Astrocyte (in vitro differentiated cells and primary cell): ENCODE results near the gene MYO15A. TPM values are rescaled to one million over a fixed set of nuclear protein-coding genes. Genes with fewer than 3 reads are reported as not detected.

ENCODE experiments used
- DNase-seq: peaks from one replicate; pipeline ENCODE4 v3.0.0-alpha.2; 2010; ENCODE audit warnings: low read depth
- FAIRE-seq: peaks from 2 replicates; lab custom pipeline; 2011; peaks lifted over from hg19 to GRCh38; lab: Jason Lieb, UNC
- H2AFZ ChIP-seq: 2 replicates; pipeline ENCODE4 v1.6.0; 2012; ENCODE audit warnings: low read depth, low read length, inconsistent platforms
- H3K27ac ChIP-seq: 2 replicates; pipeline ENCODE4 v1.5.1; 2011; ENCODE audit warnings: low read depth, low read length, inconsistent platforms
- H3K27me3 ChIP-seq: 2 replicates; pipeline ENCODE4 v1.6.0; 2011; ENCODE audit warnings: low read length, inconsistent platforms; ENCODE audit not compliant: insufficient read depth
- H3K36me3 ChIP-seq: 2 replicates; pipeline ENCODE4 v1.5.1; 2011; ENCODE audit warnings: low read length, inconsistent platforms; ENCODE audit not compliant: insufficient read depth
- H3K4me1 ChIP-seq: 2 replicates; pipeline ENCODE4 v1.5.1; 2011; ENCODE audit warnings: low read length, inconsistent platforms; ENCODE audit not compliant: insufficient read depth
- H3K4me2 ChIP-seq: 2 replicates; pipeline ENCODE4 v1.6.0; 2012; ENCODE audit warnings: low read length, inconsistent platforms
- H3K4me3 ChIP-seq: 2 replicates; pipeline ENCODE4 v1.5.1; 2011; ENCODE audit warnings: low read depth, mild to moderate bottlenecking, low read length, inconsistent platforms; ENCODE audit not compliant: insufficient read depth
- H3K79me2 ChIP-seq: 2 replicates; pipeline ENCODE4 v1.6.0; 2012; ENCODE audit warnings: mild to moderate bottlenecking, low read length, inconsistent platforms; ENCODE audit not compliant: insufficient read depth
- H3K9ac ChIP-seq: 2 replicates; pipeline ENCODE4 v1.6.0; 2012; ENCODE audit warnings: mild to moderate bottlenecking, low read length, inconsistent platforms
- H3K9me3 ChIP-seq: 2 replicates; pipeline ENCODE4 v1.5.1; 2012; ENCODE audit warnings: low read depth, mild to moderate bottlenecking, low read length, inconsistent platforms; ENCODE audit not compliant: insufficient read depth
- H4K20me1 ChIP-seq: 2 replicates; pipeline ENCODE4 v1.6.0; 2012; ENCODE audit warnings: low read length, inconsistent platforms; ENCODE audit not compliant: insufficient read depth
- H3K27ac Mint-ChIP-seq: one replicate; pipeline ENCODE4 v1.8.0; 2021; ENCODE audit warnings: mild to moderate bottlenecking, mixed read lengths; ENCODE audit not compliant: unreplicated experiment
- H3K27me3 Mint-ChIP-seq: one replicate; pipeline ENCODE4 v1.8.0; 2021; ENCODE audit warnings: low read depth, mixed read lengths; ENCODE audit not compliant: unreplicated experiment
- H3K36me3 Mint-ChIP-seq: one replicate; pipeline ENCODE4 v1.8.0; 2021; ENCODE audit warnings: low read depth, mixed read lengths; ENCODE audit not compliant: unreplicated experiment
- H3K4me1 Mint-ChIP-seq: one replicate; pipeline ENCODE4 v1.8.0; 2021; ENCODE audit warnings: low read depth, mixed read lengths; ENCODE audit not compliant: unreplicated experiment
- H3K4me3 Mint-ChIP-seq: one replicate; pipeline ENCODE4 v1.8.0; 2021; ENCODE audit warnings: mild to moderate bottlenecking, moderate library complexity, mixed read lengths; ENCODE audit not compliant: unreplicated experiment
- H3K9me3 Mint-ChIP-seq: one replicate; pipeline ENCODE4 v1.8.0; 2021; ENCODE audit warnings: mild to moderate bottlenecking, mixed read lengths; ENCODE audit not compliant: unreplicated experiment
- EZH2 ChIP-seq: IDR thresholded peaks from 2 replicates; pipeline ENCODE4 v1.6.1; 2012; ENCODE audit warnings: mild to moderate bottlenecking, low read length, inconsistent platforms; ENCODE audit not compliant: insufficient read depth
- total RNA-seq: library from RNA; stranded (reverse); gene quantifications from 2 replicates; pipeline ENCODE4 v1.2.1, GENCODE V29; 2021
- TF ChIP-seq, protein P1 (sequence below): IDR thresholded peaks from 2 replicates; pipeline ENCODE4 v1.5.1; 2011; ENCODE audit warnings: low read depth, mild to moderate bottlenecking, inconsistent platforms, low read length, moderate library complexity; ENCODE audit not compliant: insufficient read depth

MYO15A gene
- total RNA-seq, 1 donor from 2014 or later = 0.32 TPM

DNA sequence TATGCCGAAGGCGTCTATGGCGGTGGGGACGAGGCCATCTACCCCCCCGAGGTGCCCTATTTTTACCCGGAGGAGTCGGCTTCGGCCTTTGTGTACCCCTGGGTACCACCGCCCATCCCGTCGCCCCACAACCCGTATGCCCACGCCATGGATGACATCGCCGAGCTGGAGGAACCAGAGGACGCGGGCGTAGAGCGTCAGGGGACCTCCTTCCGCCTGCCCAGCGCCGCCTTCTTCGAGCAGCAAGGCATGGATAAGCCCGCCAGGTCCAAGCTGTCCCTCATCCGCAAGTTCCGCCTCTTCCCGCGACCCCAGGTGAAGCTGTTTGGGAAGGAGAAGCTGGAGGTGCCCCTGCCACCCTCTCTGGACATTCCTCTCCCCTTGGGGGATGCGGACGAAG lies 11.4 kb downstream of the MYO15A start:
- DNase-seq = no peak
- no peaks in the 10 kb centered on the region for H3K4me1 Mint-ChIP-seq
- no peak overlapping the region for H3K4me2 ChIP-seq
- H3K36me3 ChIP-seq = no peaks in the 10 kb centered on the region
- no peak overlapping the region for H2AFZ ChIP-seq
- H3K27ac ChIP-seq = no peak overlapping the region
- peaks cover 7% of the 10 kb centered on the region for H3K9me3 Mint-ChIP-seq
- H3K27ac Mint-ChIP-seq = no peak overlapping the region
- no peak for TF ChIP-seq EZH2
- H3K9ac ChIP-seq = no peak overlapping the region
- H3K79me2 ChIP-seq = no peaks in the 10 kb centered on the region
- no peaks in the 10 kb centered on the region for H3K4me1 ChIP-seq
- no peaks in the 10 kb centered on the region for H3K36me3 Mint-ChIP-seq
- peaks cover 10% of the 10 kb centered on the region for H3K27me3 Mint-ChIP-seq
- H4K20me1 ChIP-seq = no peaks in the 10 kb centered on the region
- no peak overlapping the region for H3K4me3 Mint-ChIP-seq
- no peak for FAIRE-seq
- H3K4me3 ChIP-seq = no peak overlapping the region
- H3K27me3 ChIP-seq = peaks cover 3% of the 10 kb centered on the region
- H3K9me3 ChIP-seq = no peaks in the 10 kb centered on the region

DNA sequence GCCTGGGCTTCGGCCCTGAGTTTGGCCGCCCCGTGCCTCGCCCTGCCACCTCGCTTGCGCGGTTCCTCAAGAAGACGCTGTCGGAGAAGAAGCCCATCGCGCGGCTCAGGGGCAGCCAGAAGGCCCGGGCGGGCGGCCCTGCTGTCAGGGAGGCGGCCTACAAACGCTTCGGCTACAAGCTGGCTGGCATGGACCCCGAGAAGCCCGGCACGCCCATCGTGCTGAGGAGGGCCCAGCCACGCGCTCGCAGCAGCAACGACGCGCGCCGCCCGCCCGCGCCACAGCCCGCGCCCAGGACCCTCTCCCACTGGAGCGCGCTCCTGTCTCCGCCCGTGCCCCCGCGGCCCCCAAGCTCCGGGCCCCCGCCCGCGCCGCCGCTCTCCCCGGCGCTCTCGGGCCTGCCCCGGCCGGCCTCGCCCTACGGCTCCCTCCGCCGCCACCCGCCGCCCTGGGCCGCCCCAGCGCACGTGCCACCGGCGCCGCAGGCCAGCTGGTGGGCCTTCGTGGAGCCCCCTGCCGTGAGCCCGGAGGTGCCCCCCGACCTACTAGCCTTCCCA lies 12.0 kb downstream of the MYO15A start:
- no peak overlapping the region for H3K4me3 Mint-ChIP-seq
- no peaks in the 10 kb centered on the region for H3K4me1 ChIP-seq
- no peak overlapping the region for H2AFZ ChIP-seq
- H3K79me2 ChIP-seq = no peaks in the 10 kb centered on the region
- DNase-seq (no peak), FAIRE-seq (no peak)
- no peaks in the 10 kb centered on the region for H3K36me3 Mint-ChIP-seq
- H3K27ac Mint-ChIP-seq = no peak overlapping the region
- no peaks in the 10 kb centered on the region for H3K9me3 ChIP-seq
- H3K27ac ChIP-seq = no peak overlapping the region
- no peak overlapping the region for H3K4me3 ChIP-seq
- no peaks in the 10 kb centered on the region for H3K4me1 Mint-ChIP-seq
- peaks cover 7% of the 10 kb centered on the region for H3K9me3 Mint-ChIP-seq
- no peaks in the 10 kb centered on the region for H4K20me1 ChIP-seq
- peaks cover 10% of the 10 kb centered on the region for H3K27me3 Mint-ChIP-seq
- H3K27me3 ChIP-seq = peaks cover 3% of the 10 kb centered on the region
- TF ChIP-seq, protein P1, sequence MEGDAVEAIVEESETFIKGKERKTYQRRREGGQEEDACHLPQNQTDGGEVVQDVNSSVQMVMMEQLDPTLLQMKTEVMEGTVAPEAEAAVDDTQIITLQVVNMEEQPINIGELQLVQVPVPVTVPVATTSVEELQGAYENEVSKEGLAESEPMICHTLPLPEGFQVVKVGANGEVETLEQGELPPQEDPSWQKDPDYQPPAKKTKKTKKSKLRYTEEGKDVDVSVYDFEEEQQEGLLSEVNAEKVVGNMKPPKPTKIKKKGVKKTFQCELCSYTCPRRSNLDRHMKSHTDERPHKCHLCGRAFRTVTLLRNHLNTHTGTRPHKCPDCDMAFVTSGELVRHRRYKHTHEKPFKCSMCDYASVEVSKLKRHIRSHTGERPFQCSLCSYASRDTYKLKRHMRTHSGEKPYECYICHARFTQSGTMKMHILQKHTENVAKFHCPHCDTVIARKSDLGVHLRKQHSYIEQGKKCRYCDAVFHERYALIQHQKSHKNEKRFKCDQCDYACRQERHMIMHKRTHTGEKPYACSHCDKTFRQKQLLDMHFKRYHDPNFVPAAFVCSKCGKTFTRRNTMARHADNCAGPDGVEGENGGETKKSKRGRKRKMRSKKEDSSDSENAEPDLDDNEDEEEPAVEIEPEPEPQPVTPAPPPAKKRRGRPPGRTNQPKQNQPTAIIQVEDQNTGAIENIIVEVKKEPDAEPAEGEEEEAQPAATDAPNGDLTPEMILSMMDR = no peak
- no peak for TF ChIP-seq EZH2
- no peak overlapping the region for H3K4me2 ChIP-seq
- H3K36me3 ChIP-seq = no peaks in the 10 kb centered on the region
- no peak overlapping the region for H3K9ac ChIP-seq

DNA sequence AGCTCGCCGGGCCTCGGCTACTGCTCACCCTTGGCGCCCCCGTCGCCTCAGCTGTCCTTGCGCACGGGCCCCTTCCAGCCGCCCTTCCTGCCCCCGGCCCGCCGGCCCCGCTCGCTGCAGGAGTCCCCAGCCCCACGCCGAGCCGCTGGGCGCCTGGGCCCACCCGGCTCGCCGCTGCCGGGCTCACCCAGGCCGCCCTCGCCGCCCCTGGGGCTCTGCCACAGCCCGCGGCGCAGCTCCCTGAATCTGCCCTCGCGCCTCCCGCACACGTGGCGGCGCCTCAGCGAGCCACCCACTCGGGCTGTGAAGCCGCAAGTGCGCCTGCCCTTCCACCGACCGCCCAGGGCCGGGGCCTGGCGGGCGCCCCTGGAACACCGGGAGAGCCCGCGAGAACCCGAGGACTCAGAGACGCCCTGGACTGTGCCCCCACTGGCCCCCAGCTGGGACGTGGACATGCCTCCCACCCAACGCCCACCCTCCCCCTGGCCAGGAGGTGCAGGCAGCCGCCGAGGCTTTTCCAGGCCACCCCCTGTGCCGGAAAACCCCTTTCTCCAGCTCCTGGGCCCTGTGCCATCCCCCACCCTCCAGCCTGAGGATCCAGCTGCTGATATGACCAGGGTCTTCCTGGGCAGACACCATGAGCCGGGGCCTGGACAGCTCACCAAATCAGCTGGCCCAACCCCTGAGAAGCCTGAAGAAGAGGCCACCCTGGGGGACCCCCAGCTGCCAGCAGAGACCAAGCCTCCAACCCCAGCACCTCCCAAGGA lies 12.8 kb downstream of the MYO15A start:
- Histone ChIP-seq H4K20me1 (no peaks in the 10 kb centered on the region), H3K4me1 (no peaks in the 10 kb centered on the region), H3K27ac (no peak overlapping the region), H3K36me3 (no peaks in the 10 kb centered on the region), H2AFZ (no peak overlapping the region), H3K4me3 (no peak overlapping the region), H3K27me3 (peaks cover 3% of the 10 kb centered on the region), H3K4me2 (no peak overlapping the region), H3K9ac (no peak overlapping the region), H3K79me2 (no peaks in the 10 kb centered on the region), H3K9me3 (no peaks in the 10 kb centered on the region)
- Mint-ChIP-seq H3K27ac (no peak overlapping the region), H3K4me1 (no peaks in the 10 kb centered on the region), H3K4me3 (no peak overlapping the region), H3K27me3 (peaks cover 9% of the 10 kb centered on the region), H3K9me3 (peaks cover 7% of the 10 kb centered on the region), H3K36me3 (no peaks in the 10 kb centered on the region)
- no peak for TF ChIP-seq EZH2
- TF ChIP-seq, protein P1 = no peak
- DNase-seq (no peak), FAIRE-seq (no peak)
